Stimulated activated CD8-positive, alpha-beta memory T cell treated with anti-CD3 and anti-CD28 coated beads, Interleukin-12 subunit alpha, Interleukin-12 subunit beta, amount 100 ng/mL, for 24 hours (primary cell): ENCODE results near the gene LYRM2.

Experiments
- DNase-seq: peaks from one replicate; pipeline ENCODE4 v3.0.0-alpha.2; 2020; ENCODE audit errors: extremely low read depth

Gene LYRM2

GRCh38 chr6:89555806-89556205, 82.7 kb downstream of the LYRM2 start:
- DNase-seq = no peak

- DNase-seq = no peak
Measured at GRCh38 chr6:89555031-89555430, 83.5 kb downstream of the LYRM2 start.

GRCh38 chr6:89554106-89554505, 84.4 kb downstream of the LYRM2 start:
- no peak for DNase-seq

GRCh38 chr6:89553431-89553830, 85.1 kb downstream of the LYRM2 start:
- no peak for DNase-seq

- DNase-seq = no peak
Measured at GRCh38 chr6:89547281-89547680, 91.3 kb downstream of the LYRM2 start.

GRCh38 chr6:89542866-89543265, 95.7 kb downstream of the LYRM2 start:
- DNase-seq = no peak

GRCh38 chr6:89542081-89542857, 96.3 kb downstream of the LYRM2 start:
- no peak for DNase-seq

- no peak for DNase-seq
Measured at GRCh38 chr6:89539779-89540178, 98.8 kb downstream of the LYRM2 start.

- DNase-seq = no peak
Measured at GRCh38 chr6:89536231-89536630, 102.3 kb downstream of the LYRM2 start.

- DNase-seq = no peak
Measured at GRCh38 chr6:89530982-89531381, 107.6 kb downstream of the LYRM2 start.

- no peak for DNase-seq
Measured at GRCh38 chr6:89528866-89529265, 109.7 kb downstream of the LYRM2 start.

- no peak for DNase-seq
Measured at GRCh38 chr6:89527634-89528033, 110.9 kb downstream of the LYRM2 start.

GRCh38 chr6:89526563-89526869, 112.0 kb downstream of the LYRM2 start:
- DNase-seq = no peak

GRCh38 chr6:89525786-89526562, 112.6 kb downstream of the LYRM2 start:
- no peak for DNase-seq

- DNase-seq = no peak
Measured at GRCh38 chr6:89522778-89523177, 115.8 kb downstream of the LYRM2 start.

GRCh38 chr6:89520736-89521135, 117.8 kb downstream of the LYRM2 start:
- no peak for DNase-seq

GRCh38 chr6:89518352-89519055, 120.0 kb downstream of the LYRM2 start:
- no peak for DNase-seq
